ENCODE measurements around the gene CNTN5.

The CNTN5 gene

DNA sequence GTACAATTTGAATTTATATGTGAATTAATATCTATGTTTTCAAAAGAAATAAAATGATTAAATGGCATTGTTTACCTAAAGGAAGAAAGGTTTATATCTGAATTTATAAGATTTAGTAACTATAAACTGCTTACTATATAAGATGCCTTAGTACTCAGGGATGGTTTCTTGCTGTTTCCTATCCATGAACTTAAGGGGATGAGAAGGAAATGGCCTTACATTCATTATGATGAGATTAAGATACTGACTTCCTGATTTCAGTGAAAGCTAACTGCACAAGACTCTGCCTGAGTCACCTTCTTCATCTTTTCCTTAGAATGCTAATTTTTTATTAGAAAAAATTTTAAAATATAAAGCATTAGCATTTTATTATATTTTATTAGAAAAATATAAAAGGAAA is 1060.1 kb downstream of the CNTN5 start:
- no peak for TF ChIP-seq ZNF621 (tag by site-specific recombination; IDR thresholded peaks at IDR 0.05)
- TF ChIP-seq, protein P1, sequence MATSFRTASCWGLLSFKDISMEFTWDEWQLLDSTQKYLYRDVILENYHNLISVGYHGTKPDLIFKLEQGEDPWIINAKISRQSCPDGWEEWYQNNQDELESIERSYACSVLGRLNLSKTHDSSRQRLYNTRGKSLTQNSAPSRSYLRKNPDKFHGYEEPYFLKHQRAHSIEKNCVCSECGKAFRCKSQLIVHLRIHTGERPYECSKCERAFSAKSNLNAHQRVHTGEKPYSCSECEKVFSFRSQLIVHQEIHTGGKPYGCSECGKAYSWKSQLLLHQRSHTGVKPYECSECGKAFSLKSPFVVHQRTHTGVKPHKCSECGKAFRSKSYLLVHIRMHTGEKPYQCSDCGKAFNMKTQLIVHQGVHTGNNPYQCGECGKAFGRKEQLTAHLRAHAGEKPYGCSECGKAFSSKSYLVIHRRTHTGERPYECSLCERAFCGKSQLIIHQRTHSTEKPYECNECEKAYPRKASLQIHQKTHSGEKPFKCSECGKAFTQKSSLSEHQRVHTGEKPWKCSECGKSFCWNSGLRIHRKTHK (tag by site-specific recombination; IDR thresholded peaks at IDR 0.05), result no peak
- TF ChIP-seq, protein P2, sequence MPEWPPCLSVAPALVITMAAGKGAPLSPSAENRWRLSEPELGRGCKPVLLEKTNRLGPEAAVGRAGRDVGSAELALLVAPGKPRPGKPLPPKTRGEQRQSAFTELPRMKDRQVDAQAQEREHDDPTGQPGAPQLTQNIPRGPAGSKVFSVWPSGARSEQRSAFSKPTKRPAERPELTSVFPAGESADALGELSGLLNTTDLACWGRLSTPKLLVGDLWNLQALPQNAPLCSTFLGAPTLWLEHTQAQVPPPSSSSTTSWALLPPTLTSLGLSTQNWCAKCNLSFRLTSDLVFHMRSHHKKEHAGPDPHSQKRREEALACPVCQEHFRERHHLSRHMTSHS (tag by site-specific recombination; IDR thresholded peaks at IDR 0.05), result no peak
- no peak for TF ChIP-seq ZBTB20 (tag by site-specific recombination; IDR thresholded peaks at IDR 0.05)
- TF ChIP-seq, protein P3, sequence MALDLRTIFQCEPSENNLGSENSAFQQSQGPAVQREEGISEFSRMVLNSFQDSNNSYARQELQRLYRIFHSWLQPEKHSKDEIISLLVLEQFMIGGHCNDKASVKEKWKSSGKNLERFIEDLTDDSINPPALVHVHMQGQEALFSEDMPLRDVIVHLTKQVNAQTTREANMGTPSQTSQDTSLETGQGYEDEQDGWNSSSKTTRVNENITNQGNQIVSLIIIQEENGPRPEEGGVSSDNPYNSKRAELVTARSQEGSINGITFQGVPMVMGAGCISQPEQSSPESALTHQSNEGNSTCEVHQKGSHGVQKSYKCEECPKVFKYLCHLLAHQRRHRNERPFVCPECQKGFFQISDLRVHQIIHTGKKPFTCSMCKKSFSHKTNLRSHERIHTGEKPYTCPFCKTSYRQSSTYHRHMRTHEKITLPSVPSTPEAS (tag by site-specific recombination; IDR thresholded peaks at IDR 0.05), result no peak
- no peak for TF ChIP-seq KLF1 (tag by site-specific recombination; IDR thresholded peaks at IDR 0.05)
- TF ChIP-seq ZFP37 (tag by site-specific recombination; IDR thresholded peaks at IDR 0.05), result no peak
- TF ChIP-seq ZNF121 (tag by site-specific recombination; IDR thresholded peaks at IDR 0.05), result no peak
- no peak for TF ChIP-seq KLF8 (tag by site-specific recombination; IDR thresholded peaks at IDR 0.05)
- no peak for TF ChIP-seq ZNF654 (tag by site-specific recombination; IDR thresholded peaks at IDR 0.05; ENCODE audit: low read depth)
- TF ChIP-seq, protein P4, sequence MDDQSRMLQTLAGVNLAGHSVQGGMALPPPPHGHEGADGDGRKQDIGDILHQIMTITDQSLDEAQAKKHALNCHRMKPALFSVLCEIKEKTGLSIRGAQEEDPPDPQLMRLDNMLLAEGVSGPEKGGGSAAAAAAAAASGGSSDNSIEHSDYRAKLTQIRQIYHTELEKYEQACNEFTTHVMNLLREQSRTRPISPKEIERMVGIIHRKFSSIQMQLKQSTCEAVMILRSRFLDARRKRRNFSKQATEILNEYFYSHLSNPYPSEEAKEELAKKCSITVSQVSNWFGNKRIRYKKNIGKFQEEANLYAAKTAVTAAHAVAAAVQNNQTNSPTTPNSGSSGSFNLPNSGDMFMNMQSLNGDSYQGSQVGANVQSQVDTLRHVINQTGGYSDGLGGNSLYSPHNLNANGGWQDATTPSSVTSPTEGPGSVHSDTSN (CRISPR knock-in tag; IDR thresholded peaks at IDR 0.05), result no peak
- TF ChIP-seq ZBTB7A (tag by site-specific recombination; IDR thresholded peaks at IDR 0.05; ENCODE audit: low read depth), result no peak
- TF ChIP-seq HOXA7 (CRISPR knock-in tag; IDR thresholded peaks at IDR 0.05; ENCODE audit: borderline replicate concordance), result no peak
- TF ChIP-seq, protein P5, sequence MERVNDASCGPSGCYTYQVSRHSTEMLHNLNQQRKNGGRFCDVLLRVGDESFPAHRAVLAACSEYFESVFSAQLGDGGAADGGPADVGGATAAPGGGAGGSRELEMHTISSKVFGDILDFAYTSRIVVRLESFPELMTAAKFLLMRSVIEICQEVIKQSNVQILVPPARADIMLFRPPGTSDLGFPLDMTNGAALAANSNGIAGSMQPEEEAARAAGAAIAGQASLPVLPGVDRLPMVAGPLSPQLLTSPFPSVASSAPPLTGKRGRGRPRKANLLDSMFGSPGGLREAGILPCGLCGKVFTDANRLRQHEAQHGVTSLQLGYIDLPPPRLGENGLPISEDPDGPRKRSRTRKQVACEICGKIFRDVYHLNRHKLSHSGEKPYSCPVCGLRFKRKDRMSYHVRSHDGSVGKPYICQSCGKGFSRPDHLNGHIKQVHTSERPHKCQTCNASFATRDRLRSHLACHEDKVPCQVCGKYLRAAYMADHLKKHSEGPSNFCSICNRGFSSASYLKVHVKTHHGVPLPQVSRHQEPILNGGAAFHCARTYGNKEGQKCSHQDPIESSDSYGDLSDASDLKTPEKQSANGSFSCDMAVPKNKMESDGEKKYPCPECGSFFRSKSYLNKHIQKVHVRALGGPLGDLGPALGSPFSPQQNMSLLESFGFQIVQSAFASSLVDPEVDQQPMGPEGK (tag by site-specific recombination; IDR thresholded peaks at IDR 0.05), result no peak
- no peak for TF ChIP-seq MYNN (tag by site-specific recombination; IDR thresholded peaks at IDR 0.05; ENCODE audit: borderline replicate concordance)
- no peak for TF ChIP-seq BCL11B (tag by site-specific recombination; IDR thresholded peaks at IDR 0.05; ENCODE audit: low read depth)
- POLR2A ChIA-PET, result no interaction called here
- CTCF ChIA-PET, result interaction anchor here (0.6 kb wide), 2 partner anchors 132 to 444 kb away, joined by 3 to 4 read pairs; no protein-coding TSS in a partner anchor

DNA sequence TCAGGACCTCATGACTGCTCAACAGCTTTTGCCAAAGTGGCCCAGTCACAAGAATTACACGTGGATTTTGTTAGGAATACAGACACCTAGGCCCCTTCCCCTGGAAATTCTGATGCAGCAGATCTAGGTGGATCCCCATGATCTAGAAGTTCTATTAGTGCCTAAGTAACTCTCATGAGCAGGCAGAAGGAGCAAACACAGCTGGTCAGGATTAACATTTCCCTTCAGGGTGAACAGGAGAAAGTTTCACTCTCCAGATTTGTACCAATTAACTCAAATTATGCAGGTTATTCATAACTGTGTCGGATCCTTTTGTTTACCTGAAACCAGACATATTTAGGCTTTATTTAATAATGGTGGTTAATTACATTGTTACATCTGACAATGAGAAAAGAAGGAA is 1072.9 kb downstream of the CNTN5 start:
- POLR2A ChIA-PET, result no interaction called here
- H3K4me1 ChIP-seq (ENCODE audit: control insufficient read depth, insufficient read depth, low read length), result no peaks in the 10 kb centered on the region
- TF ChIP-seq SP7 (tag by site-specific recombination; IDR thresholded peaks at IDR 0.05) (no peak), ZNF48 (tag by site-specific recombination; IDR thresholded peaks at IDR 0.05) (no peak), ZNF792 (tag by site-specific recombination; IDR thresholded peaks at IDR 0.05) (no peak), ZFP69B (tag by site-specific recombination; IDR thresholded peaks at IDR 0.05) (no peak), GLI2 (tag by site-specific recombination; IDR thresholded peaks at IDR 0.05; ENCODE audit: borderline replicate concordance, low read depth) (no peak), ZNF133 (tag by site-specific recombination; IDR thresholded peaks at IDR 0.05) (no peak)
- TF ChIP-seq, protein P6, sequence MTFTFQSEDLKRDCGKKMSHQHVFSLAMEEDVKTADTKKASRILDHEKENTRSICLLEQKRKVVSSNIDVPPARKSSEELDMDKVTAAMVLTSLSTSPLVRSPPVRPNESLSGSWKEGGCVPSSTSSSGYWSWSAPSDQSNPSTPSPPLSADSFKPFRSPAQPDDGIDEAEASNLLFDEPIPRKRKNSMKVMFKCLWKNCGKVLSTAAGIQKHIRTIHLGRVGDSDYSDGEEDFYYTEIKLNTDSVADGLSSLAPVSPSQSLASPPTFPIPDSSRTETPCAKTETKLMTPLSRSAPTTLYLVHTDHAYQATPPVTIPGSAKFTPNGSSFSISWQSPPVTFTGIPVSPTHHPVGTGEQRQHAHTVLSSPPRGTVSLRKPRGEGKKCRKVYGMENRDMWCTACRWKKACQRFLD (tag by site-specific recombination; IDR thresholded peaks at IDR 0.05), result no peak
- TF ChIP-seq, protein P7, sequence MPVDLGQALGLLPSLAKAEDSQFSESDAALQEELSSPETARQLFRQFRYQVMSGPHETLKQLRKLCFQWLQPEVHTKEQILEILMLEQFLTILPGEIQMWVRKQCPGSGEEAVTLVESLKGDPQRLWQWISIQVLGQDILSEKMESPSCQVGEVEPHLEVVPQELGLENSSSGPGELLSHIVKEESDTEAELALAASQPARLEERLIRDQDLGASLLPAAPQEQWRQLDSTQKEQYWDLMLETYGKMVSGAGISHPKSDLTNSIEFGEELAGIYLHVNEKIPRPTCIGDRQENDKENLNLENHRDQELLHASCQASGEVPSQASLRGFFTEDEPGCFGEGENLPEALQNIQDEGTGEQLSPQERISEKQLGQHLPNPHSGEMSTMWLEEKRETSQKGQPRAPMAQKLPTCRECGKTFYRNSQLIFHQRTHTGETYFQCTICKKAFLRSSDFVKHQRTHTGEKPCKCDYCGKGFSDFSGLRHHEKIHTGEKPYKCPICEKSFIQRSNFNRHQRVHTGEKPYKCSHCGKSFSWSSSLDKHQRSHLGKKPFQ (tag by site-specific recombination; IDR thresholded peaks at IDR 0.05), result no peak

More for the DNA sequence above, 1060.1 kb downstream of the CNTN5 start:
- Histone ChIP-seq H3K4me3 (ENCODE audit: low read depth, low read length) (no peak overlapping the region), H3K27ac (ENCODE audit: extremely low read depth, low read depth, low read length) (no peak overlapping the region), H3K9me3 (ENCODE audit: control insufficient read depth, insufficient read depth, low read depth, low read length) (no peaks in the 10 kb centered on the region), H3K4me1 (ENCODE audit: control insufficient read depth, insufficient read depth, low read length) (no peaks in the 10 kb centered on the region), H3K36me3 (ENCODE audit: control insufficient read depth in 2 of 2, insufficient read depth in 1 of 2, low read length in 2 of 2) (no peaks in the 10 kb centered on the region)

More for the DNA sequence above, 1072.9 kb downstream of the CNTN5 start:
- Histone ChIP-seq H3K4me3 (ENCODE audit: low read depth, low read length) (no peak overlapping the region), H3K27ac (ENCODE audit: extremely low read depth, low read depth, low read length) (no peak overlapping the region), H3K9me3 (ENCODE audit: control insufficient read depth, insufficient read depth, low read depth, low read length) (no peaks in the 10 kb centered on the region), H3K36me3 (ENCODE audit: control insufficient read depth in 2 of 2, insufficient read depth in 1 of 2, low read length in 2 of 2) (no peaks in the 10 kb centered on the region)
- CTCF ChIA-PET, result no interaction called here

All from HEK293 (cell line).